Right lobe of liver (tissue), 4 donors: ENCODE data around the gene FAM135A.

Experiments
- CTCF ChIP-seq, 4 donors: fragments of 200-600 bp in 3 of 4; fragments of 450-650 bp in 1 of 4; IDR thresholded peaks; one replicate each; pipeline versions ENCODE4 v1.5.1 to v1.8.0; 2016 to 2022; ENCODE audit warnings: antibody characterized with exemption in 4 of 4, mild to moderate bottlenecking in 2 of 4
- POLR2A ChIP-seq: fragments of 450-650 bp; IDR thresholded peaks from one replicate; pipeline ENCODE4 v1.6.1; 2017; ENCODE audit warnings: antibody characterized with exemption, mild to moderate bottlenecking
- donor health status: DM: no; HTN: no; CAD: no.
- donor health status: DM: no; HTN: no; CAD: no.
- donor health status: DM: no; HTN: yes; CAD: no.

GRCh38 chr6:70370496-70370895 is 42.8 kb upstream of the FAM135A start:
- TF ChIP-seq CTCF (IDR thresholded peaks at IDR 0.05) (no peak), POLR2A (no peak)
